ENCODE measurements around the gene ALMS1. TPM values are rescaled to one million over a fixed set of nuclear protein-coding genes. Genes with fewer than 3 reads are reported as not detected.
A peak's percentile ranks its signal among the peaks of the same experiment; 100 is the strongest.

ALMS1 gene
- total and polyA plus RNA-seq, 4 donors: 7.2 to 58.0 (median 20.5) TPM

- WGBS, 2 donors: 84 to 89% methylated on average over 3 of the region's 3 CpGs
- H3K4me3 ChIP-seq: no peak overlapping the region
- no peak overlapping the region for H3K9ac ChIP-seq (ENCODE audit: insufficient read depth in 1 of 2, low read length in 2 of 2)
- H3K27me3 ChIP-seq (ENCODE audit: control insufficient read depth in 3 of 3, insufficient read depth in 3 of 3, low read length in 2 of 3): no peaks in the 10 kb centered on the region
- H3K36me3 ChIP-seq (ENCODE audit: control insufficient read depth in 4 of 4, insufficient read depth in 4 of 4, low read length in 4 of 4): peaks cover 0 to 7% (median 3%) of the 10 kb centered on the region in 4 donors
- no peaks in the 10 kb centered on the region for H3K4me1 ChIP-seq (ENCODE audit: control insufficient read depth in 5 of 5, insufficient read depth in 5 of 5, low read length in 5 of 5)
- ATAC-seq (ENCODE audit: insufficient read depth, low FRiP score): peak; percentile 41
- no peak overlapping the region for H3K27ac ChIP-seq (ENCODE audit: low read depth in 1 of 2, low read length in 1 of 2)
- TF ChIP-seq CTCF (IDR thresholded peaks at IDR 0.05; ENCODE audit: control extremely low read depth, extremely low read depth): no peak
- H3K9me3 ChIP-seq (ENCODE audit: control insufficient read depth in 4 of 4, insufficient read depth in 3 of 4, low read length in 3 of 4): no peaks in the 10 kb centered on the region
- DNase-seq: no peak
Observed at GRCh38 chr2:73610111-73610510, 224.5 kb downstream of the ALMS1 start.

GRCh38 chr2:73611193-73611592 lies 225.6 kb downstream of the ALMS1 start:
- no peak for TF ChIP-seq CTCF (IDR thresholded peaks at IDR 0.05; ENCODE audit: control extremely low read depth, extremely low read depth)
- Histone ChIP-seq H3K4me3 (no peak overlapping the region), H3K4me1 (ENCODE audit: control insufficient read depth in 5 of 5, insufficient read depth in 5 of 5, low read length in 5 of 5) (no peaks in the 10 kb centered on the region), H3K9me3 (ENCODE audit: control insufficient read depth in 4 of 4, insufficient read depth in 3 of 4, low read length in 3 of 4) (no peaks in the 10 kb centered on the region), H3K36me3 (ENCODE audit: control insufficient read depth in 4 of 4, insufficient read depth in 4 of 4, low read length in 4 of 4) (peaks cover 0 to 7% (median 4%) of the 10 kb centered on the region in 4 donors), H3K9ac (ENCODE audit: insufficient read depth in 1 of 2, low read length in 2 of 2) (no peak overlapping the region), H3K27ac (ENCODE audit: low read depth in 1 of 2, low read length in 1 of 2) (no peak overlapping the region), H3K27me3 (ENCODE audit: control insufficient read depth in 3 of 3, insufficient read depth in 3 of 3, low read length in 2 of 3) (no peaks in the 10 kb centered on the region)
- 70 to 82% methylated on average over 4 of the region's 4 CpGs for WGBS, 2 donors
- DNase-seq (no peak), ATAC-seq (ENCODE audit: insufficient read depth, low FRiP score) (no peak)

- 93 to 95% methylated on average over 1 of the region's 1 CpG for WGBS, 2 donors
- Histone ChIP-seq H3K4me3 (peak overlapping the region; percentile 13), H3K9me3 (ENCODE audit: control insufficient read depth in 4 of 4, insufficient read depth in 3 of 4, low read length in 3 of 4) (no peaks in the 10 kb centered on the region), H3K27me3 (ENCODE audit: control insufficient read depth in 3 of 3, insufficient read depth in 3 of 3, low read length in 2 of 3) (no peaks in the 10 kb centered on the region), H3K9ac (ENCODE audit: insufficient read depth in 1 of 2, low read length in 2 of 2) (no peak overlapping the region), H3K27ac (ENCODE audit: low read depth in 1 of 2, low read length in 1 of 2) (no peak overlapping the region), H3K36me3 (ENCODE audit: control insufficient read depth in 4 of 4, insufficient read depth in 4 of 4, low read length in 4 of 4) (peaks cover 0 to 7% (median 4%) of the 10 kb centered on the region in 4 donors), H3K4me1 (ENCODE audit: control insufficient read depth in 5 of 5, insufficient read depth in 5 of 5, low read length in 5 of 5) (no peaks in the 10 kb centered on the region)
- DNase-seq: no peak
- ATAC-seq (ENCODE audit: insufficient read depth, low FRiP score): no peak
- no peak for TF ChIP-seq CTCF (IDR thresholded peaks at IDR 0.05; ENCODE audit: control extremely low read depth, extremely low read depth)
Observed at GRCh38 chr2:73611867-73612266, 226.2 kb downstream of the ALMS1 start.

GRCh38 chr2:73614105-73614504 lies 228.5 kb downstream of the ALMS1 start:
- Histone ChIP-seq H3K4me1 (ENCODE audit: control insufficient read depth in 5 of 5, insufficient read depth in 5 of 5, low read length in 5 of 5) (no peaks in the 10 kb centered on the region), H3K27me3 (ENCODE audit: control insufficient read depth in 3 of 3, insufficient read depth in 3 of 3, low read length in 2 of 3) (no peaks in the 10 kb centered on the region), H3K9me3 (ENCODE audit: control insufficient read depth in 4 of 4, insufficient read depth in 3 of 4, low read length in 3 of 4) (no peaks in the 10 kb centered on the region), H3K4me3 (no peak overlapping the region), H3K36me3 (ENCODE audit: control insufficient read depth in 4 of 4, insufficient read depth in 4 of 4, low read length in 4 of 4) (peaks cover 0 to 4% (median under 1%) of the 10 kb centered on the region in 4 donors), H3K27ac (ENCODE audit: low read depth in 1 of 2, low read length in 1 of 2) (no peak overlapping the region), H3K9ac (ENCODE audit: insufficient read depth in 1 of 2, low read length in 2 of 2) (no peak overlapping the region)
- TF ChIP-seq CTCF (IDR thresholded peaks at IDR 0.05; ENCODE audit: control extremely low read depth, extremely low read depth): no peak
- DNase-seq (no peak), ATAC-seq (ENCODE audit: insufficient read depth, low FRiP score) (no peak)
- 63 to 85% methylated on average over 3 of the region's 3 CpGs for WGBS, 2 donors
